Panc1 (cell line): ENCODE measurements around the gene CNTN5.

Source experiments
- CTCF ChIP-seq: fragments of 450-650 bp; IDR thresholded peaks from 2 replicates; pipeline ENCODE4 v1.5.1; 2017; ENCODE audit warnings: mild to moderate bottlenecking
- TCF7L2 ChIP-seq: IDR thresholded peaks from 2 replicates; pipeline ENCODE4 v1.6.1; 2011; ENCODE audit warnings: mild to moderate bottlenecking, low read depth, low read length, inconsistent platforms

GRCh38 chr11:100329352-100329751 is 1308.6 kb downstream of the CNTN5 start:
- TF ChIP-seq CTCF (no peak), TCF7L2 (no peak)
